A673 (cell line): ENCODE data around the gene OGFOD1.

ENCODE experiments used
- EZH2 ChIP-seq: fragments of 200-600 bp; sonication (generic); IDR thresholded peaks from 2 replicates; pipeline ENCODE4 v1.6.1; 2017; ENCODE audit warnings: borderline replicate concordance, low read depth, mild to moderate bottlenecking, mixed read lengths, antibody characterized with exemption, low read length; ENCODE audit not compliant: poor library complexity, severe bottlenecking
- TF ChIP-seq, protein P1 (sequence below): fragments of 300-800, 200-600 bp; sonication (generic); conservative IDR thresholded peaks from 2 replicates; pipeline ENCODE4 v1.5.1; 2017; ENCODE audit warnings: low read depth, mild to moderate bottlenecking, antibody characterized with exemption, low read length, moderate library complexity, mixed read lengths

DNA sequence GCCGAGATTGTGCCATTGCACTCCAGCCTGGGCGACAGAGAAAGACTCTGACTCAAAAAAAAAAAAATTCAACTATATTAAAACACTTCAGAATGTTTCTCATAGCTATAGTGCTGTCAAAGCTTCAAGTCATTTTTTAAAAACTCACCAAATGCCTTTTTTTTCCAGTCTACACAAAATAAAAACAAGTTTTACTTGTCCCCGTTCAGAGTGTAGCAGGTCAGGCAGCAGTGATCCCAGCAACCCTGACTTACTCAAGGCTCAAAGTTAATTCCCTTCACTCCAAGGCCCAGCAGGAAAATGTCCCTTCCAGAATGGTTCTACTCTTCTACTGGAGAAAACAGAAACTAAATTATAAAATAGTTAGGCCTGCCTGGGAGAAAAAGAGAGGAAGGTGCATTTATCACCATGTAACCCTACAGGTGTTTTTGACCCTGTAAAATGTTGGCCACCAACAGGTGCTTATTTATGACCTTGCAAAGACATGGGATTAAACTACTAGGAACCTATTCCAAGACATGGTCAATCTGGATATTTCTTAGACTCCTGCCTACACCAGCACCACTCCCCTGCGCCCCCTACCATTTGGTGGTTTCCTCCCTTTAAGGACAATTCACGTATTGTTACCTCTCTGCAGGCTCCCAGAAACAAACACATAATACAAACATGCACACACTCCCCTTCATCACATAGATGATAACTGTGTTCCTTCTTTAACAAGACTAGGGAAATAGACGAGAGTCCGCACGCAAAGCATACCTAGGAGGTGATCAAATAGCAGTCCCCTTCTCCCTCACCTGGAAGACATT lies 31.4 kb upstream of the OGFOD1 start:
- TF ChIP-seq, protein P1, sequence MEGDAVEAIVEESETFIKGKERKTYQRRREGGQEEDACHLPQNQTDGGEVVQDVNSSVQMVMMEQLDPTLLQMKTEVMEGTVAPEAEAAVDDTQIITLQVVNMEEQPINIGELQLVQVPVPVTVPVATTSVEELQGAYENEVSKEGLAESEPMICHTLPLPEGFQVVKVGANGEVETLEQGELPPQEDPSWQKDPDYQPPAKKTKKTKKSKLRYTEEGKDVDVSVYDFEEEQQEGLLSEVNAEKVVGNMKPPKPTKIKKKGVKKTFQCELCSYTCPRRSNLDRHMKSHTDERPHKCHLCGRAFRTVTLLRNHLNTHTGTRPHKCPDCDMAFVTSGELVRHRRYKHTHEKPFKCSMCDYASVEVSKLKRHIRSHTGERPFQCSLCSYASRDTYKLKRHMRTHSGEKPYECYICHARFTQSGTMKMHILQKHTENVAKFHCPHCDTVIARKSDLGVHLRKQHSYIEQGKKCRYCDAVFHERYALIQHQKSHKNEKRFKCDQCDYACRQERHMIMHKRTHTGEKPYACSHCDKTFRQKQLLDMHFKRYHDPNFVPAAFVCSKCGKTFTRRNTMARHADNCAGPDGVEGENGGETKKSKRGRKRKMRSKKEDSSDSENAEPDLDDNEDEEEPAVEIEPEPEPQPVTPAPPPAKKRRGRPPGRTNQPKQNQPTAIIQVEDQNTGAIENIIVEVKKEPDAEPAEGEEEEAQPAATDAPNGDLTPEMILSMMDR = no peak
- TF ChIP-seq EZH2 = no peak
